Activated CD4-positive, alpha-beta T cell treated with anti-CD3 and anti-CD28 coated beads, Interleukin-2, amount 50 U/mL, for 1 hour (primary cell): ENCODE data around the gene LRBA.
"Not testable (repeated sequence)": the region's sequence is repeated elsewhere in the genome, so short reads cannot be mapped to it uniquely, and the experiment has no call there.

Experiments used
- DNase-seq: peaks from one replicate; pipeline ENCODE4 v3.0.0-alpha.2; 2020

The LRBA gene

DNA sequence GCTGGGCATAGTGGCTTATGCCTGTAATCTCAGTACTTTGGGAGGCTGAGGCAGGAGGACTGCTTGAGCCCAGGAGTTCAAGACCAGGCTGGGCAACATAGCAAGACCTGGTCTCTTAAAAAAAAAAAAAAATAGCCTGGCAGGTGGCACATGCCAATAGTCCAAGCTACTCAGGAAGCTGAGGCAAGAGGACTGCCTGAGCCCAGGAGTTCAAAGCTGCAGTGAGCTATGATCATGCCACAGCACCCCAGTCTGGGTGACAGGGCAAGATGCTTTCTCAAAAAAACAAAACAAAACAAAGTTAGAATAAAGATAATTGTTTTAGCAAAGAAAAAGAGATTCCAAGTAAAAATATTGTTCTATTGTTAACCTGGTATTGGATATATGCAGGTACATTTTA lies 75.0 kb downstream of the LRBA start:
- DNase-seq = no peak

DNA sequence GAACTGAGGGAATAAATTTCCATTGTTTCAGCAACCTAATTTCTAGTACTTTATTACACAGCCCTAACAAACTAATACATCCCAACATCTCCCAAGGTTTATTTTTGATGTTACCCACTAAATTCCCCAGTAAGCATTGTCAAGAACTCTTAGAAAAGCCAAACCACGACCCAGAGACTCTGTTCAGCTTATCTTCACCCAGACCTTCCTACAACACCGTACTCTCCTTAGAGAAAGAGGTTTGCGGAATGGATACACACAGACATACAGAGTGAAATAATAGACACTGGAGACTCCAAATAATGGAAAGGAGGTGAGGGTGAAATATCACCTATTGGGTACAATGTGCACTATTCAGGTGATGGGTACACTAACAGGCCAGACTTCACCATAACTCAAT lies 75.6 kb downstream of the LRBA start:
- DNase-seq = no peak

DNA sequence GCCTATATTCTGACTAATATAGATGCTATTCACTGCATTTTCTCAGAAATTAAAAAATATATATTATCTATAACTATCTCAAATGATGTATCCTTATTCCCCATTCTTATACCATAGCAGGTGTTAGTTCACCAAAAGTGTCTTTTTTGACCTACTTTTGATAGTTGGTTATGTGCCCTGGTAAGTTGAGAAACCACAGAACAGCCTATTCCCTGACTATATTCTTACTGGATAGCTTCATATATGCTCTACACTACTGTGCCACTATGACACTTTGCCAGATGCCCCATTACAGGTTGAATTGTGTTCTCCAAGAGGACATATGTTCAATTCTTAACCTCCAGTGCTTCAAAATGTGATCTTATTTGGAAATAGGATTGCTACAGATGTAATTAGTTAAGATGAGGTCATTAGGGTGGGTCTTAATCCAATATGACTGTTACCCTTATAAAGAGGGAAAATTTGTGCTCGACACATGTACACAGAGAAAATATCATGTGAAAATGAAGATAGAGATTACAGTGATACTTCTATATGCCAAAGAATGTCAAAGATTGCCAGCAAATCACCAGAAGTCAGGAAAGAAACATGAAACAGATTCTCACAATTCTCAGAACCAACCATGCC lies 76.1 kb downstream of the LRBA start:
- DNase-seq = no peak

DNA sequence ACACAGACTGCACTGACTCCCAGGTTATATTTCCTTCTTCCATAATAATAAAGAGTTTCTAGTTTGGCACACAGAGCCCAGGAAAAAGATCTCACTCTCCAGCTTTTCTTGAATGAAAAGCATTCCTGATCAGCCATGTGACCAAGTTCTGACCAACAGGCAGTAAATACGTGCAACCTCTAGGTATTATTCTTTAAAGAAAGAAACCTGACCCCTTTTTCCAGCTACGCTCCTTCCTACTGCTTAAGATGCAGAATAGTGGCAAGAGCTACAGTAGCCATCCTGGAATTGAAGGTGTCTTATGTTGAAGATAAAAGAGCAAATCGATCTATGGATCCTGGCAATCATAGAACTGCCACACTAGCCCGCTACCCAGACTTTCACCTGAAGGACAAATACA lies 76.7 kb downstream of the LRBA start:
- no peak for DNase-seq

DNA sequence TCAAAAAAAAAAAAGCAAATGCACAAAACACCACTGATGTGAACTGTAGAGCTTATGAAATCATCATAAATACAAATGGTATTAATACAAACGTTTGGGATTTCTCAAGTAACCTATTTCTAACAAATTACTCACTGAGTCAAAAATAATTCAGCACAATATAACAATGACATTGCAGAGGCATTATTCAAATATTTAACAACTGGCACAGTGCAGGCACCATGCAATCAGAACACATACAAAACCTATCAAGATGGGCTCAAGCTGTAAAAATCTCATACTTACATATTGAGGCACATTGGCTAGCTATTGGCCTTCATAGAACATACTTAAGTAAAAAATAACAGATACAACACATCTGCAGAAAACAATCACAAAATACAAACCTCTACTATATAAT lies 81.1 kb downstream of the LRBA start:
- no peak for DNase-seq

DNA sequence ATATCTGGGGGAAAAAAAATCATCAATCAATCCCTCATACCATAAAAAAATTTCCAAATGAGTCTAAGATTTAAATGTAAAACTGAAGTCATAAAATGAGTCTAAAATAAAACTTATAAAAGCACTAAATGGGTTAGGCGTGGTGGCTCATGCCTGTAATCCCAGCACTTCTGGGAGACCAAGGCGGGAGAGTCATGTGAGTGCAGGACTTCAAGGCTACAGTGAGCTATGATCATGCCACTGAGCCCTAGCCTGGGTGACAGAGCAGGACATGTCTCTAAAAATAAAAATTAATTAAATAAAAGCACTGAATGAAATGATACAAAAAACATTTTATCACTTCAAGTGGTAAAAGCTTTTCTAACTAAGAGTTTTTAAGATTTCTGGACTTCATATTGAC lies 83.3 kb downstream of the LRBA start:
- DNase-seq = no peak

DNA sequence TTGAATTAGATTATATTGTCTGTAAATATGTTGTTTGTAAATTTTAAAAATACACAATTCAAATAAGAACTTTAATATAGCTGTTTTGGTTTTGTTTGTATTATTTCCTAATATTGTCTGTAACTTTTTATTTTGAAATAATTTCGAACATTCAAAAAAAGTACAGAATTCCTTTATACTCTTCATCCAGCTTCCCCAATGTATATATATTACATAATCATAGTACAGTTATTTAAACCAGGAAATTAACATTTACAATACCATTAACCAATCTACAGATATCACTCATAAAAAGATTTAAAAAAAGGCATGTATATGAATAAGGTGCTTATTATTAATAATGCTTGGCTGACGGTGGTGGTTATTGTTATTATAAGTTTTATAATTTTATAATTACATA lies 84.1 kb downstream of the LRBA start:
- DNase-seq = no peak

DNA sequence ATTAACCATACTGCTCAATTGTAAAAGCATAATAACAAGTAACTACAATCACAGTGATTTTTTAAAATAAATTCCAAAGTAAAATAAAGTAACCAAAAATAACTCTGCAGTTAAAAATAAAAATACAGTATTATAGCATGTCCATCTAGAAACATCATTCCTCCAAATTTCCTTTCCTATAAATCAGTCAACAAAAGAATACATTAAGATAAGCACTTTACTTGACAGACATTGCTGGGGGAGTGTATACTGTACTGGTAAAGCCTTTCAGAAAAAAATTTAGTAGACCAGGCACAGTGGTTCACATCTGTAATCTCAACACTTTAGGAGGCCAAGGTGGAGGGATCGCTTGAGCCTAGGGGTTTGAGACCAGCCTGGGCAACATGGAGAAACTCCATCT lies 91.1 kb downstream of the LRBA start:
- DNase-seq = no peak

DNA sequence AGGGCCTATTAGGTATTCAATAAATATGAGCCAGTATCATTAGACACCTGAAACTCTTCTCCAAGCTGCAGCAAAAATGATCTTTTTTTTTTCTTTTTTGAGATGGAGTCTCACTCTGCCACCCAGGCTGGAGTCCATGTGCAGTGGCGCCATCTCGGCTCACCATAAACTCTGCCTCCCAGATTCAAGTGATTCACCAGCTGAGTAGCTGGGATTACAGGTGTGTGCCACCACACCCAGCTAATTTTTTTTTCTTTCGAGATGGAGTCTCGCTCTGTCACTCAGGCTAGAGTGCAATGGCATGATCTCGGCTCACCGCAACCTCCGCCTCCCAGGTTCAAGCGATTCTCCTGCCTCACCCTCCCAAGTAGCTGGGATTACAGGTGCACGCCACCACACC lies 93.6 kb downstream of the LRBA start:
- not testable (repeated sequence) for DNase-seq

DNA sequence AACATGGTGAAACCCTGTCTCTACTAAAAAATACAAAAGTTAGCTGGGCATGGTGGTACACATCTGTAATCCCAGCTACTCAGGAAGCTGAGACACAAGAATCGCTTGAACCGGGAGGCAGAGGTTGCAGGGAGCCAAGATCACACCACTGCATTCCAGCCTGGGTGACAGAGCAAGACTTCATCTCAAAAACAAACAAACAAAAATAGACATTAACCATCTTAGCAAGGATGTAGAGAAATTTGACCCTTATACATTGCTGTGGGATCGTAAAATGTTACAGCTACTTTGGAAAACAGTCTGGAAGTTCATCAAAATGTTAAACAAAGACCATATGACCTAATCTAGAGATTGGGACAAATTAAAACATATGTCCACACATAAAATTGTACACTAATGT lies 96.5 kb downstream of the LRBA start:
- not testable (repeated sequence) for DNase-seq

DNA sequence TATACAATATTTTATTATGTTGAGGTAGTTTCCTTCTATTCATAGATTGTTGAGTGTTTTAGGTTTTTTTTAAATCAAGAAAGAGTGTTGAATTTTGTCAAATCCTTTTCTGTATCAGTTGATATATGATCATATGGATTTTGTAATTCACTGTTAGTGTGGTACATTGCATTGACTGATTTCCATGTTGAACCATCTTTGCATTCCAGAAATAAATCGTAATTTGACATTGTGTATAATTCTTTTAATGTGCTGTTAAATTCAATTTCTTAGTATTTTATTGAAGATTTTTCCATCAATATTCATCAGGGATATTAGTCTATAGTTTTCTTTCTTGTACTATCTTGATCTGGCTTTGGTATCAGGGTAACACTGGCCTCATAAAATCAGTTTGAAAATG lies 103.8 kb downstream of the LRBA start:
- DNase-seq = no peak

DNA sequence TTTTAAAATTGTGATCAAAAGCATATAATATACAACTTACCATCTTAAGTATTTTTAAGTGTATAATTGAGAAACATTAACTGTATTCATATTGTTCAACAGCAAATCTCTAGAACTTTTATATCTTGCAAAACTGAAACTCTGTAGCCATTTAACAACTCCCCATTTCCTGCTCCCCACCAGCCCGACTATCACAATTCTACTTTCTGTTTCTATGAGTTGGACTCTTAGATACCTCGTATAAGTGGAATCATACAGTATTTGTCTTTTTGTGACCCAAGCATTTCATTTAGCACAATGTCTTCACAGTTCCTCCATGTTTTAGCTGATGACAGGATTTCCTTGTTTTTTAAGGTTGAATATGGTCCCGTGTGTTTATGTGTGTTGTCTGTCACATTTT lies 106.0 kb downstream of the LRBA start:
- no peak for DNase-seq

DNA sequence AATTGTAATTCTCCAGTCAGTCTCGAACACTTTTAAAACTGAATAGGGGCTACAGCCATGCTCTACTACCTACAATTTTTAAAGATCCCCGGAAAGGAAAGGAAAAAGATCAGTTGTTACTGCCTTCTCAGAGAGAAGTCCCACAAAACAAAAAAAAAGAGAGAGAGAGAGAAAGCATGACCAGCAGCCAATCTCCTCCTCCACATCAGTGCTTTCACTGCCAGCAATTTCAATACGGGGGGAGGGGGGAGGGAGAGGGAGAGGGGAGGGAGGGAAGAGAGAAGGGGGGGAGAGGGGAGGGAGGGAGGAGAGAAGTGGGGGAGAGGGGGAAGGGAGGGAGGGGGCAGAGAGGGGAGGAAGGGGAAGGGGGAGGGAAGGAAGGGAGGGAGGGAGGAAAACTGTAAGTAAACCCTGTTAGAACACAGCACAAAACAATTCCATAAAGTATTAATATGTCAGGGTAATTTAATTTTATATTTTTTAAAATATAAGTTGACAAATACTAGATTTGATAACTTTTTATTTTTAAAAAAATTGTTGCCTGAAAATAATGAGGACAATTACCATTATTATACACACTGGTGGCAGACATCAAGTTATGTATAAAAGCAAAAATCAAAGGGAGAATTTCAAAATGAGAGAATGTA lies 108.0 kb downstream of the LRBA start:
- no peak for DNase-seq

DNA sequence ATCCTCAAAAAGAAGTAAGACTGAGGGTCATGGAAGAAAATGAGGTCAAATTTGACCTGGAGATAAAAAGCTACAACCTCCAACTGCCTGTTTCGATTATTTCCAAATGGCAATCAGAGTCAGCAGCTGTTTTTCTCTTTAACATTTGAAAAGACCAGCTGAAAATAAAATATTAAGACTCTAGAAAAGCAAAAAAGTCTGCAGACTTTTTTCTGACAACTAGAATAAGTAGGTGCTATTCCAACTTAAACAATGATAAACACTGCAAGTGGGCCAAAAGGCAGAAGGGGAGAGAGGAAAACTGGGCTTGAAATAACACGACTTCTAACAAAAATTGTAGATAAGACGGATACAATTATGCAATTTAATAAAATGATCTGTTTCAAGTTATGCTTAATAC lies 110.4 kb downstream of the LRBA start:
- no peak for DNase-seq

DNA sequence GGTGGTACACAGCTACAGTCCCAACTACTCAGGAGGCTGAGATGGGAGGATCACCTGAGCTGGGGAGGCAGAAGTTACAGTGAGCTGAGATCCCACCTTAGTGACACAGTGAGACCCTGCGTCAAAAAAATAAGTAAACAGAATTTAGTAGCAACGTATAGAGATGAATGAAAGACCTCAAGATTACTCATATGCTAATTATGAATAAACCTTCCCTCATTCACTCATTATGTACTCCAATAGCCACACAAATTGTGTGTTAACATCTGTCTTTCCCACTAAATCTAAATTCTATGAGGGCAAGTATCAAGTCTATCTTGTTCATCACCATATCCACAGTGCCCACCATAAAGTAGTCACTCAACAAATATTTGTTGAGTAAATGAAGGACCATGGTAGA lies 111.5 kb downstream of the LRBA start:
- DNase-seq = no peak

DNA sequence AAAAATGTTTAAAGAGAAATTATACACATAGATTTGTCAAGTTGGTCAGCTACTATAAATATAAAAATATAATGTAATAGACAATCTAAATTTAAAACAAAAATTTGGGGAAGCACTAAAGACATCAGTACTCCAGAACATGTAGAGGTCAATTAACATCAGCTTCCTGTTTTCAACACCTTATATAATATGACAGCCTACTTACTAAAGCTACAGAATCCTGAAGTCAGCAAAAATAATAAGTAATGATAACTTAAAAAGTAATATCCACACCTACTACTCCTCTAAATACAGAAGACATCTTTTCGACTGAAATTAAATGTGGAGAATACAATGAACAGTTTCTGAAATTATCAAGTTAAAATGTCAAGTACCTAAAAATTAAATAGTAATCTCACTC lies 118.6 kb downstream of the LRBA start:
- DNase-seq = no peak

DNA sequence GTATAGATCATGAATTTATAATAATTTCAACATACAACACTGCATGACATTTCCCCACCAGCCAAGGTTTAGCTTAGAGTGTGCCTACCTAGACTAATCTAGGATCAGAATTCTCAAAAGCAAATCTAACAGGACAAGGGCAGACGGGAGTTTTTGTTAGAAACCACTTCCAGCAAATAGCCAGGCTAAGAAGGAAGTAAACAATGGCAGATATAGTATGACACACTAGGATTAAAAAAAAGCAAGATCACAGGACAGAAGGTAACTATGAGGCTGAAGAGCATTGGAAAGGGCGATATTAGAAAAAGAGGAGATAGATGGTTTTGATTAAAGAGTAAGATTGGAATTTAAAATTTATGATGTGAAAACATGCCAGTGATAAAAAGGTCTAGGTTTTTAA lies 124.8 kb downstream of the LRBA start:
- no peak for DNase-seq

DNA sequence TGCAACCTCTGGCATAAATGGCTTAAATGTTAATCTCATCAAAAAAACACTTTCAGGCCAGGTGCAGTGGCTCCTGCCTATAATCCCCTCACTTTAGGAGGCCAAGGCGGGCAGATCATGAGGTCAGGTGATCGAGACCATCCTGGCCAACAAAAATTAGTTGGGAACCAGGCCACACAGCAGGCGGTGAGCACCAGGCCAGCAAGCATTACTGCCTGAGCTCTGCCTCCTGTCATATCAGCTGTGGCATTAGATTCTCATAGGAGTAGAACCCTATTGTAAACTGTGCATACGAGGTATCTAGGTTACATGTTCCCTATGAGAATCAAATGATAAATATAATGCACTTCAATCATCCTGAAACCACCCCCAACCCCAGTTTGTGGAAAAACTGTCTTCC lies 125.8 kb downstream of the LRBA start:
- no peak for DNase-seq

DNA sequence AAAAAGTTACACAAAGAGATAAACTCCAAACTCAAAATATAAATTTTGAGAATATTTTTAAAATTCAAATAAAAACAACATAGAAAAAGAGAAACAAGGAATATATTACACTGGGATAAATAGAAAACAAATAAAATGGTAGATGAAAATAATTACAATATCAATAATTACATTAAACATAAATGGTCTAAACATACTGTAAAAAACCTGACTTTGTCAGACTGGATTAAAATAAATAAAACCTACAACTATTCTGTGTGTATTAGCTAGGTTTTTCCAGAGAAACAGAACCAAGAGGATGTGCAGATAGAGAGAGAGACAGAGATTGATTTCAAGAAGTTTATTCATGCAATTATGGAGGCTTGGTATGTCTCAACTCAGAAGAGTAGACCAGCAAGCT lies 126.5 kb downstream of the LRBA start:
- DNase-seq = no peak

DNA sequence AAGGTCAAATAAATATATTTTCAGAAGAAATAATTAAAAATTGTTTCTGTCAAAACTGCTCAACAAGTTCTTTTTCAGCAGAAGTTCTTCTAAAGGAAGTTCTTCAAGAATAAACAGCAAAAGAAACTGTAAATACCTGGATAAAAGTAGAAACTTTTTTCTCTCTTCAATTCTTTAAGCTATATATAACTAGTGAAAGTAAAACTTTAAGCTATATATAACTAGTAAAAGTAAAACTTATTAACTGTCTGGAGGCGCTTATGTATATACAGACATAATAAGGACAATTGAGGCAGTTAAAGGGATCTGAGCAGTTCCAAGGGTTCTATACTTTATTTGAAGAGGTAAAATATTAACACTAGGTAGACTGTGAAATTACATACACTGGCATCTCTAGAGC lies 126.9 kb downstream of the LRBA start:
- DNase-seq = no peak

DNA sequence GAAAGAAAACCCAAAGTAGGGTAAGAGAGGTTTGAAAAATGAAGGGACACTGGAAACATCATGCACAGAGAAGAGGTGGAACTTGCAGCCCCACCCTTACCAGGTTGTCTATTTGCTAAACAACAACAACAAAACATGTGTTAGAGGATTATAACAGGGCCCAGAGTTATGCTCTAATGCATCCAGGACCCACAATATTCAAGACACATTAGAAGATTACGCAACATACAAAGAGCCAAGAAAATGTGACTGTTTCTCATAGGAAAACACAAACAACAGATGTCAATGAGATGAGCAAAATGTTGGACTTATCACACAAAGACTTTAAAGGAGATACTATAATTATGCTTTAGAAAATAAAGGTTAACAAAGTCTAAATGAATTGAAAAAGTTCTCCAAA lies 128.5 kb downstream of the LRBA start:
- DNase-seq = no peak

DNA sequence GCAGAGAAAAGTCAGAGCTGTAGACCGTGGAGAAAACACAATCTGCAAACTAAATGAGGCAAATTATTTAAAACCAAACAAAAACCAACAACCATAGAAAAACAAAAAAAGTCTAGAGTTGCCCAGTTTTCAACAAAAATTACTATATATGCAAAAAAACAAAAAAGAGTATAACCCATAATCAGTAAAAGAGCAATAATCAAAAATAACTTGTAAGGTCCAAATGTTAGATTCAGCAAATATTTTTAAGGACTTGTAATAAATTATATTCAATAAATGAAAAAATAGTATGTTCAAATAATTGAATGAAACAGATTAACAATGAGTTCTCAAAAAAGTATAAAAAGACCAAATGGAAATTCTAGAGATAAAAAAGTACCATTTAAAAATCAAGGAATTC lies 130.5 kb downstream of the LRBA start:
- DNase-seq = no peak

DNA sequence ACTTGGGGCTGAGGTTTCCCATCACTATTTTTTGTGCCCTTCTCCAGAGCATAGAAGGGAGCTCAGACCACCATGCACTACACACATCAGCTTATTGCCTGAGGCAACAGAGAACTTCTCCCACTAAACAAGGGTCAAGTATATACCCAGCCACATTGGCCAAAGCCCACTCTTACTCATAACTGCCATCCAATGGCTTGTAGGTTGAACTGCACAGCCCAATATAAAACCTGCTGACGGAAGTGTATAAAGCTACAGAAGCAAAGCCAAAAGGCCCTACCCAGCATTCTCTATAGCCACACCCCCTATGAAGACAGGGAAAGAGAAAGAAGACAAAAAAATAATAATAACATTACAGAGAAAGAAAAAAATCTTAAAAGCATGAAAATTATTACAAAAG lies 139.7 kb downstream of the LRBA start:
- no peak for DNase-seq

DNA sequence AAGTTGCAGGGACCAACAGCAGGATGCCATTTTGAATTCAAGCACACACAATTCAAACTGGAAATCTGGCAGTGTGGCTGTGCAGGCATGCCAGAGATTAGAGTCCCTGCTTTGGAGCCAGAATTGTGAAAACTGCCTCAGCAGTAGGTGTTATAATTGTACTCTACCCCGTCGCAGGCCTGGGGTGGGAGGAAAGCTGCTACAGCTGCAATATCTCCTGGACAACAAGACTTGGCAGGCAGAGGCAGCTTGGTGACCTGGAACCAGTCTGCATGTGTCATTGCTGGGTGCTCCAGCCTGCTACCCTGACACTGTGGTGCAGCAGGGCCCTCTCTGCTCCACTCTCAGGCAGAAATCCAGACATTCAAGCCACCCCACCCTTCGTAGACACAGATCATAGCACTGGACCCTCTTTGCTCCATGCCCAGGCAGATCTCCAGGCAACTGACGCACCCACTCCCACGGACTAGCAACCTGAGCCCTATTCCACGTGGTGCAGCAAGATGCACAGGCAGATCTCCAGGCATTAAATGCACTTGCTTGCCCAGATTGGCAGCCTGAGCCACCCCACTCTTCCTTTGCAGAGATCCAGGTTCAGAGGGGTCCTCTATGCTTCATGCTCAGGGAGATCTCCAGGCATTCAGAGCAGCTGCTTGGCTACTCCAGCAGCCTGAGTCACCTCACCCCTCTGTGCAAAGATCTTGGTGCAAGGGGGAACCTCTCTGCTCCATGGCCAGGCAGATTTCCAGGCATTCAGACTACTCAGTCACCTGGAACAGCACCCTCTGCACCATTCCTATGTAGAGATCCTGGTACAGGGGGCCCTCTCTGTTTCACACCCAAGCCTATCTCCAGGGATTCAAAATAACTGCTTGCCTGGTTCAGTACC lies 140.5 kb downstream of the LRBA start:
- no peak for DNase-seq
